Nephron progenitor cell (in vitro differentiated cells): ENCODE data around the gene DPP10.

Experiments
- DNase-seq: peaks from one replicate; pipeline ENCODE4 v3.0.0; 2021
- H3K27ac Mint-ChIP-seq: 2 replicates; pipeline ENCODE4 v1.8.0; 2021; ENCODE audit warnings: mild to moderate bottlenecking, moderate library complexity, mixed read lengths
- H3K27me3 Mint-ChIP-seq: 2 replicates; pipeline ENCODE4 v1.8.0; 2021; ENCODE audit warnings: mild to moderate bottlenecking, low read depth, mixed read lengths; ENCODE audit not compliant: poor library complexity
- H3K36me3 Mint-ChIP-seq: 2 replicates; pipeline ENCODE4 v1.8.0; 2021; ENCODE audit warnings: low read depth, mixed read lengths
- H3K4me1 Mint-ChIP-seq: 2 replicates; pipeline ENCODE4 v1.8.0; 2021; ENCODE audit warnings: mixed read lengths
- H3K4me3 Mint-ChIP-seq: 2 replicates; pipeline ENCODE4 v1.8.0; 2021; ENCODE audit warnings: mild to moderate bottlenecking, moderate library complexity, mixed read lengths
- H3K9me3 Mint-ChIP-seq: 2 replicates; pipeline ENCODE4 v1.8.0; 2021; ENCODE audit warnings: mild to moderate bottlenecking, moderate library complexity, mixed read lengths
- CTCF ChIP-seq: fragments of 200-600 bp; sonication (generic); IDR thresholded peaks from 2 replicates; pipeline ENCODE4 v1.5.0; 2021; ENCODE audit warnings: antibody characterized with exemption

DPP10 gene

GRCh38 chr2:115568643-115569042, 1126.2 kb downstream of the DPP10 start:
- DNase-seq: no peak
- peaks cover 3% of the 10 kb centered on the region for H3K27me3 Mint-ChIP-seq
- H3K27ac Mint-ChIP-seq: no peak overlapping the region
- peaks cover under 1% of the 10 kb centered on the region for H3K36me3 Mint-ChIP-seq
- H3K4me1 Mint-ChIP-seq: peaks cover 9% of the 10 kb centered on the region
- no peak for TF ChIP-seq CTCF
- peaks cover under 1% of the 10 kb centered on the region for H3K9me3 Mint-ChIP-seq
- no peak overlapping the region for H3K4me3 Mint-ChIP-seq

GRCh38 chr2:115569547-115569946, 1127.1 kb downstream of the DPP10 start:
- H3K9me3 Mint-ChIP-seq: peaks cover 9% of the 10 kb centered on the region
- no peak for DNase-seq
- TF ChIP-seq CTCF: no peak
- H3K4me3 Mint-ChIP-seq: no peak overlapping the region
- peaks cover 8% of the 10 kb centered on the region for H3K36me3 Mint-ChIP-seq
- H3K27me3 Mint-ChIP-seq: peaks cover 3% of the 10 kb centered on the region
- H3K27ac Mint-ChIP-seq: no peak overlapping the region
- H3K4me1 Mint-ChIP-seq: peaks cover 11% of the 10 kb centered on the region

GRCh38 chr2:115572746-115573145, 1130.3 kb downstream of the DPP10 start:
- peaks cover 9% of the 10 kb centered on the region for H3K9me3 Mint-ChIP-seq
- no peak for TF ChIP-seq CTCF
- H3K36me3 Mint-ChIP-seq: peaks cover 8% of the 10 kb centered on the region
- peaks cover 11% of the 10 kb centered on the region for H3K4me1 Mint-ChIP-seq
- DNase-seq: no peak
- H3K4me3 Mint-ChIP-seq: no peak overlapping the region
- H3K27ac Mint-ChIP-seq: no peak overlapping the region
- H3K27me3 Mint-ChIP-seq: no peaks in the 10 kb centered on the region

- no peak for DNase-seq
- H3K4me1 Mint-ChIP-seq: peaks cover 11% of the 10 kb centered on the region
- H3K4me3 Mint-ChIP-seq: no peak overlapping the region
- peak overlapping the region; percentile 11 for H3K27ac Mint-ChIP-seq
- H3K27me3 Mint-ChIP-seq: no peaks in the 10 kb centered on the region
- peaks cover 8% of the 10 kb centered on the region for H3K36me3 Mint-ChIP-seq
- H3K9me3 Mint-ChIP-seq: peaks cover 9% of the 10 kb centered on the region
- no peak for TF ChIP-seq CTCF
These were observed 1131.3 kb downstream of the DPP10 start for GRCh38 chr2:115573756-115574155.

- no peaks in the 10 kb centered on the region for H3K27me3 Mint-ChIP-seq
These were observed 1132.2 kb downstream of the DPP10 start for GRCh38 chr2:115574667-115575066.

More at GRCh38 chr2:115574667-115575066, 1132.2 kb downstream of the DPP10 start:
- peaks cover 9% of the 10 kb centered on the region for H3K9me3 Mint-ChIP-seq
- H3K4me1 Mint-ChIP-seq: peaks cover 11% of the 10 kb centered on the region
- DNase-seq: no peak
- no peak for TF ChIP-seq CTCF
- peaks cover 8% of the 10 kb centered on the region for H3K36me3 Mint-ChIP-seq
- no peak overlapping the region for H3K4me3 Mint-ChIP-seq
- no peak overlapping the region for H3K27ac Mint-ChIP-seq
